Measurements from ENCODE around the gene CD63.

The CD63 gene

DNA sequence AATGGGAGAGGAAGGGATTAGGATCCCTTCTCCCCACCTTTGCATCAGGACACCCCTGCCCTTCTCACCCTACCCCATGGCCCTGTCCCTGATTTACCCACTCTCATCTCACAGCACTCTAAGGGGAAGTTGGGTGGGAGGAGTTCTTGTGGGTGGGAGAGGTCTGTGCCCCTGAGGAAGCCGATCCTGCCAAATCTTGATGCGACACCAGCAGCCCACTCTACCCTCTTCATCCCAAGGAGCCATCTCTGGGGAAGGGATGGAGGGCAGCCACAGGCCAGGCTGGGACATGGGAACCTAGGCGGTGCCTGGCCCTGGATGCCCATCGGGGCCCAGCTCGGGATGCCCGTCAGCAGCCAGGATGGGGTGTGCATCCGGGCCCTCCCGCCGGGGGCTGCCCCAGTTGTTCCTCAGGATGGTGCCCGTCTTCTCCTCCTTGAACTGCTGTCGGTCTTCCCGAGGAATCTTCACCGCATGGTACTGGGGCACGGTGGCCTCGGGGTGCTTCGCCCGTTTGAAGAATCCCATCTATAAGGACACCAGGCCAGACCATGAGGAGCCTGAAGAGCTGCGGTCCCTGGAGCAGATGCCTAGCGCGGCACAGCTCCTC, 43.9 kb downstream of the CD63 start:
- DNase-seq, result no peak

DNA sequence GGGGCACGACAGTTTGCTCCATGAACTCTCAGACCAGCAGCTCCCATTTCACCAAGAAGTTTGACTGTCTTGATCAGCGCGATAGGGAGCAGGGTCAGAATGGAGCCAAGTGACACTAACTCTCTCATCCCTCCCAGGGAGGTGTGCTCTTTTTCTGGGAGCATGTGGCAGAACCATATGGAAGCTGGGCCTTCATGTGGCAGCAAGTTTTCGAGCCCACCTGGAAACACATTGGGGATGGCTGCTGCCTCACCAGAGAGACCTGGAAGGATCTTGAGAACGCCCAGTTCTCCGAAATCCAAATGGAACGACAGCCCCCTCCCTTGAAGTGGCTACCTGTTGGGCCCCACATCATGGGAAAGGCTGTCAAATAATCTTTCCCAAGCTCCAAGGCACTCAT, 45.1 kb downstream of the CD63 start:
- DNase-seq, result no peak

GRCh38 chr12:55682087-55682796, 46.6 kb downstream of the CD63 start:
- no peak for DNase-seq

- no peak for DNase-seq
Measured at GRCh38 chr12:55681142-55682077, 47.4 kb downstream of the CD63 start.

- DNase-seq, result no peak
Measured at GRCh38 chr12:55679691-55680090, 49.1 kb downstream of the CD63 start.

DNA sequence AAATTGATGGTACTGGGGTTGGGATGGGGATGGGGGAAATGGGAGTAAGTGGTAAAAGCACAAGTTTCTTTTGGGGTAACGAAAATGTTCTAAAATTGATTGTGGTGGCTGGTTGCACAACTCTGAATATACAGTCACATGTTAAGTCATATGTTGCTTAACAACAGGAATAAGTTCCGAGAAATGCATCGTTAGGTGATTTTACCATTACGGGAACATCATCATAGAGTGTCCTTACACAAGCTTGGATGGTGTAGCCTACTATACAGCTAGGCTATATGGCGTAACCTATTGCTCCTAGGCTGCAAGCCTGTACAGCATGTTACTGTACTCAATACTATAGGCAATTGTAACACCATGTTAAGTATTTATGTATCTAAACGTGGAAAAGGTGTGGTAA, 52.1 kb downstream of the CD63 start:
- DNase-seq, result no peak

GRCh38 chr12:55675666-55676065, 53.1 kb downstream of the CD63 start:
- DNase-seq, result no peak
